Activated T-cell treated with anti-CD3 and anti-CD28 coated beads for 48 hours (primary cell): ENCODE measurements around the gene MAN2B1.
"Not testable (repeated sequence)": the region's sequence is repeated elsewhere in the genome, so short reads cannot be mapped to it uniquely, and the experiment has no call there.

Source experiments
- DNase-seq: peaks from one replicate; pipeline ENCODE4 v3.0.0-alpha.2; 2020; ENCODE audit warnings: low read depth

MAN2B1 gene

GRCh38 chr19:12666265-12667048, at the start of gene MAN2B1, which contains the start of gene WDR83:
Gene MAN2B1 (minus strand): TSS chr19:12666742. CDS start chr19:12666701, 41 bp downstream.
Gene WDR83 (plus strand): TSS chr19:12666807. CDS start chr19:12669791, 2,984 bp downstream.
- peak; percentile 88 for DNase-seq

GRCh38 chr19:12715929-12716328, 49.4 kb upstream of the MAN2B1 start:
- DNase-seq: no peak

- DNase-seq: no peak
These were observed 48.6 kb upstream of the MAN2B1 start for GRCh38 chr19:12715102-12715501.

- not testable (repeated sequence) for DNase-seq
These were observed 46.8 kb upstream of the MAN2B1 start for GRCh38 chr19:12713304-12713703.

- DNase-seq: not testable (repeated sequence)
These were observed 45.5 kb upstream of the MAN2B1 start for GRCh38 chr19:12712077-12712476.

GRCh38 chr19:12711187-12711586, 44.6 kb upstream of the MAN2B1 start:
- no peak for DNase-seq

- DNase-seq: no peak
These were observed 42.1 kb upstream of the MAN2B1 start for GRCh38 chr19:12708641-12709040.

GRCh38 chr19:12706332-12706718, 39.8 kb upstream of the MAN2B1 start:
- DNase-seq: no peak

GRCh38 chr19:12705654-12706331, 39.3 kb upstream of the MAN2B1 start:
- DNase-seq: no peak

GRCh38 chr19:12705169-12705568, 38.6 kb upstream of the MAN2B1 start:
- DNase-seq: no peak

- DNase-seq: no peak
These were observed 36.5 kb upstream of the MAN2B1 start for GRCh38 chr19:12703046-12703445.

GRCh38 chr19:12701596-12702282, 35.2 kb upstream of the MAN2B1 start:
- DNase-seq: no peak

- no peak for DNase-seq
These were observed 31.6 kb upstream of the MAN2B1 start for GRCh38 chr19:12698138-12698537.

- DNase-seq: not testable (repeated sequence)
These were observed 30.9 kb upstream of the MAN2B1 start for GRCh38 chr19:12697425-12697824.

GRCh38 chr19:12696366-12697335, 30.1 kb upstream of the MAN2B1 start, which contains the start of gene FBXW9:
Gene FBXW9 (minus strand): TSS chr19:12696631. CDS start chr19:12696581, 50 bp downstream.
- DNase-seq: peak; percentile 95

GRCh38 chr19:12695997-12696365, 29.4 kb upstream of the MAN2B1 start:
- DNase-seq: no peak

- no peak for DNase-seq
These were observed 29.0 kb upstream of the MAN2B1 start for GRCh38 chr19:12695514-12695913.

- DNase-seq: no peak
These were observed 28.6 kb upstream of the MAN2B1 start for GRCh38 chr19:12695096-12695495.

GRCh38 chr19:12694641-12695040, 28.1 kb upstream of the MAN2B1 start:
- no peak for DNase-seq

- DNase-seq: no peak
These were observed 26.4 kb upstream of the MAN2B1 start for GRCh38 chr19:12692960-12693359.

- no peak for DNase-seq
These were observed 23.2 kb upstream of the MAN2B1 start for GRCh38 chr19:12689581-12690216.
